Erythroblast (primary cell): ENCODE results near the gene C11orf71.

Source experiments
- DNase-seq, 2 experiments: peaks; one replicate each; lab custom pipeline; 2025; lab: John Stamatoyannopoulos, UW
- GATA1 ChIP-seq: IDR thresholded peaks from 2 replicates; pipeline ENCODE4 v1.6.1; 2011; ENCODE audit warnings: low read depth, mild to moderate bottlenecking, control low read depth, low read length, moderate library complexity
- POLR2A ChIP-seq: IDR thresholded peaks from 2 replicates; pipeline ENCODE4 v1.6.1; 2011; ENCODE audit warnings: mild to moderate bottlenecking, low read length

The C11orf71 gene

DNA sequence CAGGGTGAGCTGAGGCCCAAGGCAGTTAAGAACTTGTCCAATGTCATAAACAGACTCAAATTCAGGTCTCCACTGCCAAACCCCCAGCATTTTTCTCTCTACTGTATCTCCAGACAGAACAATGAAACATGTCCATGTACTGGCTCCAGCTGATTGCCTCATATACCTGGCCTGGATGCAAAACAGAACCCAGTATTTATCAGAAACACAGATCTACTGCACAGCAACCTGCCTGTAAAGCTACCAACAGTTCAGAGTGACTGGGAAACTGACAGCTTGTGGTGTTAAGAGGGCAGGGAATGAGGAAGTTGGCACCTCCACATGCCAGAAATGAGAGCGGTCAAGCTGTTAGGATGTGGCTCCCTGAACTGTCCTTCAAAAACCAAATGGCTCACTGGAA lies 41.6 kb downstream of the C11orf71 start:
- no peak for DNase-seq
- TF ChIP-seq POLR2A (no peak), GATA1 (no peak)

DNA sequence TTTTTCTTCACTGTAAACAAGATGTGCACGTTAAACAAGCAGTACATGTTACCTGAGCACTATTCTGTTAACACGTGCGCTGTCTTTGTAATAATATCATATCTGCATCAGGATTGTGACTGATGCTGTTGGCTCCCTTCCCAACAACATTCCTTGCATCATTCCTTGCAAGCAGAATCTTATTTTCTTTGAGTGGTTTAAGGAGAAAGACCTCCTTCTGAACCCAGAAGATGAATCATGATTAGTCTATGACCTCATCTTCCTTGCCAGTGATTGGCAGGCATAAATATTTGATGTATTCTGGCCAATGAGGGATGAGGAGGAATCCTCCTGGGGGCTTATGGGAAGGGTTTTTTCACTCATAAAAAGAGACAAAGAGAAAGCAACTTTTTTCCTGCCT lies 46.2 kb downstream of the C11orf71 start:
- DNase-seq = no peak
- TF ChIP-seq POLR2A (no peak), GATA1 (no peak)

DNA sequence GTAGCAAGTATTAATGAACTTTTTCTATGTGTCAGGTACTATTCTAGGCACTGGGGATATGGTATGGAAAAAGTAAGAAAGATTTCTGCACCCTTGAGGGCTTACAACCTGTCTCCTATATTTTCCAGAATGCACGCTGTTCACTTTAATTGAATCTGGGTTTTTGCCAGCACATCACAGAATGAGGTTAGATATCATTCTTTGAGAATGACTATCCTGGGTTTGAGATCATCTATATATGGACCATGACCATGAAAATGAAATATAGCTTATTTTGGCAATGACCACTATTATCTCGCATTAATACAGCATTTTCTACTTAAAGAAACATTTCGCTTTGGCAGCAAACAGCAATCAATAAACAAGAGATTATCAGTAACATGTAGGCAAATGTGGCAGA lies 46.9 kb downstream of the C11orf71 start:
- no peak for DNase-seq
- TF ChIP-seq GATA1 = no peak
- TF ChIP-seq POLR2A = no peak

DNA sequence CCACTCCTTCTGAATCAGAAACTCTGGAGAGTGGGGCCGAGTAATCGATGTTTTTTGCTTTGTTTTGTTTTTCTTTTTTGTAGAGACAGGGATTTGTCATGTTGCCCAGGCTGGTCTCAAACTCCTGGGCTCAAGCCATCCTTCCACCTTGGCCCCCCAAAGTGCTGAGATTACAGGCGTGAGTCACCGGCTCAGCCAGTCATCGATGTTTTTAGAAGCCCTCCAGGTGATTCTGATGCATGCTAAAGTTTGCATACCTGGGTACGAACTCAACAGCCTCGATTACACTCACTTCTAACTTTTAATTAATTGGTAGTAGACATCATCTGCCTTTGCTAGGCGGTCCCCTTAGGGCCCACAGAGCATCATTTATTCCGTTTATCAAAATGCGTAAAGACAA lies 50.3 kb downstream of the C11orf71 start:
- TF ChIP-seq GATA1 = no peak
- no peak for TF ChIP-seq POLR2A
- no peak for DNase-seq
